Osteoblast (primary cell): ENCODE data around the gene SIGLEC10. TPM values are rescaled to one million over a fixed set of nuclear protein-coding genes. Genes with fewer than 3 reads are reported as not detected.
A peak's percentile ranks its signal among the peaks of the same experiment; 100 is the strongest.
"Not testable (repeated sequence)": the region's sequence is repeated elsewhere in the genome, so short reads cannot be mapped to it uniquely, and the experiment has no call there.

Source experiments
- DNase-seq: peaks from one replicate; pipeline ENCODE4 v3.0.0; 2011; ENCODE audit warnings: low spot score, mixed read lengths; ENCODE audit not compliant: insufficient read length; ENCODE audit errors: missing footprints
- H2AFZ ChIP-seq: 2 replicates; pipeline ENCODE4 v1.6.0; 2011; ENCODE audit warnings: mild to moderate bottlenecking, low read length
- H3K27ac ChIP-seq: 2 replicates; pipeline ENCODE4 v1.5.1; 2011; ENCODE audit warnings: mild to moderate bottlenecking, low read depth, low read length, moderate library complexity
- H3K27me3 ChIP-seq: 2 replicates; pipeline ENCODE4 v1.6.0; 2012; ENCODE audit warnings: mild to moderate bottlenecking, control low read depth, inconsistent platforms, low read length, moderate library complexity; ENCODE audit not compliant: insufficient read depth
- H3K36me3 ChIP-seq: 2 replicates; pipeline ENCODE4 v1.5.1; 2011; ENCODE audit warnings: mild to moderate bottlenecking, low read length, control low read depth, moderate library complexity; ENCODE audit not compliant: insufficient read depth
- H3K4me1 ChIP-seq: 2 replicates; pipeline ENCODE4 v1.5.1; 2011; ENCODE audit warnings: mild to moderate bottlenecking, low read length, control low read depth, moderate library complexity; ENCODE audit not compliant: insufficient read depth
- H3K4me2 ChIP-seq: 2 replicates; pipeline ENCODE4 v1.6.0; 2011; ENCODE audit warnings: mild to moderate bottlenecking, low read length; ENCODE audit not compliant: insufficient read depth
- H3K4me3 ChIP-seq: fragments of 200-600 bp; sonication (generic); 3 replicates; pipeline ENCODE4 v1.5.1; 2012; ENCODE audit warnings: mild to moderate bottlenecking, low read length, inconsistent platforms; ENCODE audit not compliant: insufficient read depth
- H3K79me2 ChIP-seq: 2 replicates; pipeline ENCODE4 v1.6.0; 2012; ENCODE audit warnings: mild to moderate bottlenecking, low read length, control low read depth, inconsistent platforms; ENCODE audit not compliant: insufficient read depth
- H3K9me3 ChIP-seq: 2 replicates; pipeline ENCODE4 v1.5.1; 2011; ENCODE audit warnings: low read depth, low read length, control low read depth
- H4K20me1 ChIP-seq: 2 replicates; pipeline ENCODE4 v1.6.0; 2012; ENCODE audit warnings: mild to moderate bottlenecking, low read length, control low read depth; ENCODE audit not compliant: insufficient read depth
- CTCF ChIP-seq: IDR thresholded peaks from 2 replicates; pipeline ENCODE4 v1.5.1; 2011; ENCODE audit warnings: mild to moderate bottlenecking, low read depth, low read length, moderate library complexity; ENCODE audit errors: extremely low read depth
- total RNA-seq: library from RNA; depleted of rRNA; stranded (reverse); fragments of >200 nt; gene quantifications from 2 replicates; pipeline ENCODE4 v1.2.3, GENCODE V29; 2012

The SIGLEC10 gene
- total RNA-seq, 1 donor = not detected

- TF ChIP-seq CTCF = peak; percentile 90
- peak; percentile 97 for DNase-seq
- H3K4me2 ChIP-seq = no peak overlapping the region
- no peaks in the 10 kb centered on the region for H3K4me1 ChIP-seq
- H2AFZ ChIP-seq = no peak overlapping the region
- no peaks in the 10 kb centered on the region for H3K79me2 ChIP-seq
- H3K36me3 ChIP-seq = no peaks in the 10 kb centered on the region
- no peak overlapping the region for H3K27ac ChIP-seq
- H3K27me3 ChIP-seq = no peaks in the 10 kb centered on the region
- no peaks in the 10 kb centered on the region for H3K9me3 ChIP-seq
- no peak overlapping the region for H3K4me3 ChIP-seq
- H4K20me1 ChIP-seq = no peaks in the 10 kb centered on the region
Observed at GRCh38 chr19:51422053-51422448, 4.6 kb upstream of the SIGLEC10 start.

- Histone ChIP-seq H3K4me3 (no peak overlapping the region), H3K36me3 (no peaks in the 10 kb centered on the region), H3K4me1 (no peaks in the 10 kb centered on the region), H3K9me3 (no peaks in the 10 kb centered on the region), H3K79me2 (no peaks in the 10 kb centered on the region), H2AFZ (no peak overlapping the region), H3K27me3 (no peaks in the 10 kb centered on the region), H4K20me1 (no peaks in the 10 kb centered on the region), H3K4me2 (no peak overlapping the region), H3K27ac (no peak overlapping the region)
- no peak for DNase-seq
- no peak for TF ChIP-seq CTCF
Observed at GRCh38 chr19:51421229-51422052, 4.0 kb upstream of the SIGLEC10 start.

GRCh38 chr19:51420511-51420910, 3.1 kb upstream of the SIGLEC10 start:
- not testable (repeated sequence) for H3K27ac ChIP-seq, H2AFZ ChIP-seq, H3K4me1 ChIP-seq, H3K4me2 ChIP-seq, DNase-seq, H3K4me3 ChIP-seq, H3K79me2 ChIP-seq, H3K9me3 ChIP-seq, H4K20me1 ChIP-seq, H3K27me3 ChIP-seq, H3K36me3 ChIP-seq

- no peak overlapping the region for H3K4me2 ChIP-seq
- H3K4me1 ChIP-seq = no peaks in the 10 kb centered on the region
- no peaks in the 10 kb centered on the region for H3K9me3 ChIP-seq
- H3K4me3 ChIP-seq = no peak overlapping the region
- TF ChIP-seq CTCF = no peak
- no peaks in the 10 kb centered on the region for H4K20me1 ChIP-seq
- no peaks in the 10 kb centered on the region for H3K36me3 ChIP-seq
- no peak for DNase-seq
- no peak overlapping the region for H3K27ac ChIP-seq
- no peaks in the 10 kb centered on the region for H3K27me3 ChIP-seq
- no peaks in the 10 kb centered on the region for H3K79me2 ChIP-seq
- no peak overlapping the region for H2AFZ ChIP-seq
Observed at GRCh38 chr19:51418707-51419106, 1.3 kb upstream of the SIGLEC10 start.
